NT2/D1 (cell line): ENCODE data around the gene POLL.
"Not testable (repeated sequence)": the region's sequence is repeated elsewhere in the genome, so short reads cannot be mapped to it uniquely, and the experiment has no call there.

Experiments used
- DNase-seq: peaks from one replicate; pipeline ENCODE4 v3.0.0-alpha.2; 2011; ENCODE audit warnings: low read depth, low spot score
- H3K27me3 ChIP-seq: 2 replicates; pipeline ENCODE4 v1.6.0; 2011; ENCODE audit warnings: mild to moderate bottlenecking; ENCODE audit not compliant: insufficient read length, insufficient read depth
- H3K36me3 ChIP-seq: 2 replicates; pipeline ENCODE4 v1.6.1; 2011; ENCODE audit warnings: mild to moderate bottlenecking, low read length, mixed read lengths; ENCODE audit not compliant: insufficient read depth, insufficient read length
- H3K4me1 ChIP-seq: 2 replicates; pipeline ENCODE4 v1.5.1; 2011; ENCODE audit not compliant: insufficient read depth, insufficient read length
- H3K4me3 ChIP-seq: 2 replicates; pipeline ENCODE4 v1.5.1; 2011; ENCODE audit warnings: low read depth; ENCODE audit not compliant: insufficient read length
- H3K9ac ChIP-seq: 2 replicates; pipeline ENCODE4 v1.6.0; 2011; ENCODE audit warnings: low read depth; ENCODE audit not compliant: insufficient read length
- H3K9me3 ChIP-seq: 2 replicates; pipeline ENCODE4 v1.5.1; 2011; ENCODE audit warnings: mild to moderate bottlenecking, low read length; ENCODE audit not compliant: insufficient read depth
- SUZ12 ChIP-seq: IDR thresholded peaks from 2 replicates; pipeline ENCODE4 v1.6.1; 2011; ENCODE audit not compliant: insufficient read length, insufficient read depth; ENCODE audit errors: extremely low read depth
- YY1 ChIP-seq: IDR thresholded peaks from 2 replicates; pipeline ENCODE4 v1.6.1; 2011; ENCODE audit not compliant: insufficient read length, insufficient read depth
- ZNF274 ChIP-seq: IDR thresholded peaks from 2 replicates; pipeline ENCODE4 v1.6.1; 2011; ENCODE audit warnings: mild to moderate bottlenecking, low read depth, low read length

POLL gene

DNA sequence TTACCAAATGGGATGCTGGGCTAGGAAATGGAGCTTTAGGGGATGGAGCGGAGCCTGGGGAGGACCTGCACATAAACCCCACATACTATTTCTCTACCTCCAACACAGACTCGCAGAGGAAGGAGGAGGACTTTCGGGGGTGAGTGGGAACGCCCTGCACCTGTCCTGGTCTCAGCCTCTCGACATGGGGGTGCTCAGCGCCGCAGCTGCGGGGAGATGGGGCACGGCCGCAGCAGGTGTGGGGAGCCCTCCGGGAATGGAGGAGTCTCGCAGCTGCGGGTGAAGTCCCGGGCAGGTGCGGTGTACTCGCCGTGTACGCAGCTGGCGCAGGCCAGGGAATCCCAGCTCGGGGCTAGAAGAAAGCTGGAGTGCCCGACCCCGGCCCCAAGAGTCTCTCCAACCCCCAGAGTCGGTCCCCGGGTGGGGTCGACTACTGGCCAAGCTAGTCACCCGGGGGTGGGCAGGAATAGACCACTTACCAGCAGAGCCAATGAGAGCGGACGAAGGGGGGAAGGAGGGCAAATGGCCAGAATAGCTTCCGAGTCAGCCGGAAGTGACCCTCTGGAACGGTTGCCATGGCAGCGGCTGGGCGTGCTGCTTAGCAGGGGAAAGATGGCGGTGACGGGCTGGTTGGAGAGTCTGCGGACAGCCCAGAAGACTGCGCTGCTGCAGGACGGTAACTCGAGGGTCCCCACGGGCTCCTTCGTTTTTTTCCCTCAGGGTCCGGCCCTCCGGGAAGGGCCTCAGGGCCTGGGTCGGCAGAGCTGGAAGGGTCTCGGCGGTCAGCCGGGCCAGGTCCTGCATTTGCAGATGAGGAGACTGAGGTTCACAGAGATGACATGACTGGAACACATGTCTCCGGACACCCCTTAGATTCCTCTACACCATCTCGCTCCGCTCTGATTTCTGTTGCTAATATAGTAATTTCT lies at the start of gene POLL, which contains the start of gene DPCD:
TSS of gene POLL (minus strand) at position 533 of the 929 bp plus-strand sequence. CDS start 897 bp downstream, outside the sequence.
TSS of gene DPCD (plus strand) at position 597 of the 929 bp plus-strand sequence. CDS start at position 613, 16 bp downstream.
- peak within 1 kb of the TSS; percentile 97 for H3K4me3 ChIP-seq
- TF ChIP-seq YY1 (peak; percentile 63), ZNF274 (no peak), SUZ12 (no peak)
- H3K27me3 ChIP-seq = no peaks in the 10 kb centered on the region
- no peaks in the 10 kb centered on the region for H3K4me1 ChIP-seq
- peak; percentile 89 for DNase-seq
- H3K36me3 ChIP-seq = peaks cover 31% of the 10 kb centered on the region
- no peaks in the 10 kb centered on the region for H3K9me3 ChIP-seq
- H3K9ac ChIP-seq = peak within 1 kb of the TSS; percentile 85

DNA sequence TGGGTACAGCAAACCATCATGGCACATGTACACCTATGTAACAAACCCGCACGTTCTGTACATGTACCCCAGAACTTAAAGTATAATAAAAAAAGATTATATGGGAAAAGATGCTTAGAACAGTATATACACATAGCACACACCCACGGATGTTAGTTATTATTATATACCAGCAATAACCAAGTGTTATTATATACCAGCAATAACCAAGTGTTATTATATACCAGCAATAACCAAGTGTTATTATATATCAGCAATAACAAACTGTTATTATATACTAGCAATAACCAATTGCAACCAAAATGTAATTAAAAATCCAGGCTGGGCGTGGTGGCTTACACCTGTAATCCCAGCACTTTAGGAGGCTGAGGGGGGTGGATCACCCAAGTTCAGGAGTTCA lies 45.5 kb upstream of the POLL start:
- DNase-seq, H3K9me3 ChIP-seq, H3K4me3 ChIP-seq, H3K36me3 ChIP-seq, H3K9ac ChIP-seq, H3K4me1 ChIP-seq, H3K27me3 ChIP-seq: not testable (repeated sequence)

DNA sequence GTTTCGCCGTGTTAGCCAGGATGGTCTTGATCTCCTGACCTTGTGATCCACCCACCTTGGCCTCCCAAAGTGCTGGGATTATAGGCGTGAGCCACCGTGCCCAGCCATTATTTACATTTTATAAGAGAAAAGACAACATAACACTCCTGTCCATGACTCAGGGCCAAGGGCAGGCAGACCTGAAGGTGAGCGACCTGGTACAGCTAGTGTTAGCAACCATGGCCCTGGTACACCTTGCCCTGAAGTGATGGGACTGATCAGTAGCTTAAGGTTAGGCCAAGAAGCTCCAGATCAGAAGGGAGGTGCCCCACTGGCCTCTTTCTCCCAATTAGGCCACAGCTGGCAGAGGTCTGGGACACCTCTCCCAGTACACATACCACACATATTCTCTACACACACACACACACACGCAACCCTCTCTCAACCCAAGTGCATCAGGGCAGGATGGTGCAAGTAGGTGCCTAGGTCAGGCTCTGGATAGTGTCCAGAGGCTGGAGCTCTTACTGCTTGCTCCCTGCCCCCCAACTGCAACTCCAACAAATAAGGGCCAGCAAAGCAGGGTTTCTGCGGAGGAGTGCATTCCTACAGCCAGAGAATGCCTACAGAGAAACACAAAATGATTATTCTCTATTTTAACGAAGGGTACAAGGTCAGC lies 43.9 kb upstream of the POLL start:
- no peak for DNase-seq
- Histone ChIP-seq H3K4me3 (no peak overlapping the region), H3K36me3 (no peaks in the 10 kb centered on the region), H3K9ac (no peak overlapping the region), H3K4me1 (no peaks in the 10 kb centered on the region), H3K9me3 (no peaks in the 10 kb centered on the region; the same call in 1 of the 2 replicates), H3K27me3 (no peaks in the 10 kb centered on the region)
- no peak for TF ChIP-seq SUZ12
- no peak for TF ChIP-seq YY1
- TF ChIP-seq ZNF274 = no peak

DNA sequence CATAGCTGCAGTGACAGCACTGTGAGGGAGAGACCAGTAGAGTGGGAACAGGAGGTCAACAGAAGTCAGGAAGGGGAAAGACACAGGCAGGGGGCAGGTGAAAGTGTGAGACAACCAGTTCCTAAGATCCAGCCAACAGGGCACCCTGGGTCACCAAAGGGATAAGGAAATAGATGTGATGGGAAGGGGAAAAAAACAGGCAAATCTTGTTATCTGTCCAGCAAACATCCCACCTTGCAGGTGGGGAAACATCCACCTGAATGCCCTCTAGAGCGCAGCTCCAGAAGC lies 42.5 kb upstream of the POLL start:
- Histone ChIP-seq H3K4me1 (no peaks in the 10 kb centered on the region), H3K9ac (no peak overlapping the region), H3K36me3 (no peaks in the 10 kb centered on the region), H3K9me3 (no peaks in the 10 kb centered on the region; the same call in 1 of the 2 replicates), H3K27me3 (no peaks in the 10 kb centered on the region), H3K4me3 (no peak overlapping the region)
- TF ChIP-seq YY1 (no peak), SUZ12 (no peak), ZNF274 (no peak)
- no peak for DNase-seq

- Histone ChIP-seq H3K4me1 (no peaks in the 10 kb centered on the region), H3K9ac (no peak overlapping the region), H3K36me3 (no peaks in the 10 kb centered on the region), H3K4me3 (no peak overlapping the region), H3K9me3 (no peaks in the 10 kb centered on the region), H3K27me3 (no peaks in the 10 kb centered on the region)
- TF ChIP-seq YY1 (no peak), SUZ12 (no peak), ZNF274 (no peak)
- no peak for DNase-seq
These were observed 42.0 kb upstream of the POLL start for GRCh38 chr10:101629837-101630632.

DNA sequence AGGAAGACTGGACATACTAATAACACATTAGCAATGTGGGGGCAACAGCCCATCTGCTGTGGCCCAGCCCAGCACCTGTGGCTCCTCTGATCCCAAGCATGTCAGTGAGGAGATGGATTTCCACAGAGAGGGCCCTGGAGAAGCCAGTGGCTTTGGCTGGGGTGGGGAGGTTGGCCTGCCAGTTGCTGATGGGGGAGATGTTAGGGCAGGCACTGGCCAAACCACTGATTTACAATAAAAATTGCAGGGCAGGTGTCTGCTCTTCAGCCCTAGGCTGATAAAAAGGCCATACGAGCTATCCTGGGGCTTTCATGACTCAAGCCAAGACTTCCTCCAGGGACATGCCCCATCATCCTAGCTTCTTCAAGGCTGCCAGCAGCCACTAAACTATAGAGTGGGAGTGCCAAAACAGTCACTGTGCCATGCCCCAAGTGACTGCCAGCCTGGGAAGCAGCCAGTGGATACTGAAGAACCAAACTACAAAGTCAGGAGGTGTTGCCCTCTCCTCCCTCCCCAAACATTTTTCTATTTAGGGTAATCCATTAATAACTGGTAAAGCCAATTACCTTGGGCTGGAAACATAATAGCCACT lies 37.9 kb upstream of the POLL start:
- no peaks in the 10 kb centered on the region for H3K27me3 ChIP-seq
- H3K4me3 ChIP-seq = no peak overlapping the region
- H3K36me3 ChIP-seq = no peaks in the 10 kb centered on the region
- H3K4me1 ChIP-seq = no peaks in the 10 kb centered on the region
- H3K9ac ChIP-seq = no peak overlapping the region
- no peak for DNase-seq
- no peak for TF ChIP-seq ZNF274
- no peak for TF ChIP-seq SUZ12
- TF ChIP-seq YY1 = no peak
- H3K9me3 ChIP-seq = no peaks in the 10 kb centered on the region
